ENCODE results near the gene CMTM2.
A peak's percentile ranks its signal among the peaks of the same experiment; 100 is the strongest.

The CMTM2 gene

GRCh38 chr16:66537236-66537635, 42.0 kb upstream of the CMTM2 start:
- Histone ChIP-seq H3K4me2 (ENCODE audit: low read length, poor library complexity, severe bottlenecking) (no peak overlapping the region), H3K79me1 (replicated peaks; ENCODE audit: low read length, poor library complexity, severe bottlenecking) (peaks cover 16% of the 10 kb centered on the region), H3K14ac (ENCODE audit: low read length in 2 of 2) (no peak overlapping the region), H2BK15ac (ENCODE audit: low read depth, poor library complexity, severe bottlenecking) (no peak overlapping the region), H3K27me3 (ENCODE audit: control insufficient read depth in 1 of 2, insufficient read depth in 1 of 2, low read length in 2 of 2) (no peaks in the 10 kb centered on the region), H4K91ac (ENCODE audit: low read length) (no peak overlapping the region), H3K4me3 (ENCODE audit: insufficient read depth in 1 of 2, low read depth in 1 of 2, low read length in 2 of 2) (no peak overlapping the region), H3K9me3 (ENCODE audit: control insufficient read depth, low read length) (no peaks in the 10 kb centered on the region), H3K23ac (ENCODE audit: low read length in 2 of 2) (no peak overlapping the region), H3K27ac (ENCODE audit: low read length, poor library complexity, severe bottlenecking) (no peak overlapping the region), H2BK12ac (ENCODE audit: low read length in 2 of 2) (no peak overlapping the region), H2AK5ac (ENCODE audit: low read length, severe bottlenecking) (peak overlapping the region; percentile 28), H3K9ac (ENCODE audit: low read length) (no peak overlapping the region), H2BK120ac (ENCODE audit: low read depth, low read length) (no peak overlapping the region), H2BK5ac (ENCODE audit: low read depth, low read length, poor library complexity, severe bottlenecking) (no peak overlapping the region), H3K4ac (ENCODE audit: low read depth in 1 of 2, low read length in 2 of 2) (no peak overlapping the region), H2AFZ (ENCODE audit: low read depth, low read length) (no peak overlapping the region), H3K4me1 (ENCODE audit: control insufficient read depth, insufficient read depth, low read depth, low read length) (peaks cover 8% of the 10 kb centered on the region), H4K8ac (ENCODE audit: low read length) (no peak overlapping the region), H3K36me3 (ENCODE audit: control insufficient read depth in 1 of 2, insufficient read depth in 2 of 2, low read depth in 1 of 2, low read length in 2 of 2) (peaks cover 33 to 71% of the 10 kb centered on the region in 2 experiments), H3K18ac (ENCODE audit: low read depth in 1 of 2, low read length in 2 of 2) (no peak overlapping the region)
- DNase-seq: no peak
- WGBS: 97% methylated on average over 2 of the region's 2 CpGs

GRCh38 chr16:66538910-66539309, 40.4 kb upstream of the CMTM2 start:
- Histone ChIP-seq H3K4me3 (ENCODE audit: insufficient read depth in 1 of 2, low read depth in 1 of 2, low read length in 2 of 2) (no peak overlapping the region), H2BK12ac (ENCODE audit: low read length in 2 of 2) (no peak overlapping the region), H3K79me1 (replicated peaks; ENCODE audit: low read length, poor library complexity, severe bottlenecking) (peaks cover 20% of the 10 kb centered on the region), H2BK5ac (ENCODE audit: low read depth, low read length, poor library complexity, severe bottlenecking) (peak overlapping the region; percentile 26), H3K4me1 (ENCODE audit: control insufficient read depth, insufficient read depth, low read depth, low read length) (peaks cover 8% of the 10 kb centered on the region), H3K18ac (ENCODE audit: low read depth in 1 of 2, low read length in 2 of 2) (no peak overlapping the region), H3K4ac (ENCODE audit: low read depth in 1 of 2, low read length in 2 of 2) (no peak overlapping the region), H3K14ac (ENCODE audit: low read length in 2 of 2) (no peak overlapping the region), H3K27me3 (ENCODE audit: control insufficient read depth in 1 of 2, insufficient read depth in 1 of 2, low read length in 2 of 2) (no peaks in the 10 kb centered on the region), H2BK15ac (ENCODE audit: low read depth, poor library complexity, severe bottlenecking) (no peak overlapping the region), H3K9ac (ENCODE audit: low read length) (no peak overlapping the region), H2AFZ (ENCODE audit: low read depth, low read length) (no peak overlapping the region), H3K9me3 (ENCODE audit: control insufficient read depth, low read length) (no peaks in the 10 kb centered on the region), H3K4me2 (ENCODE audit: low read length, poor library complexity, severe bottlenecking) (no peak overlapping the region), H4K8ac (ENCODE audit: low read length) (no peak overlapping the region), H3K23ac (ENCODE audit: low read length in 2 of 2) (no peak overlapping the region), H3K36me3 (ENCODE audit: control insufficient read depth in 1 of 2, insufficient read depth in 2 of 2, low read depth in 1 of 2, low read length in 2 of 2) (peaks cover 40 to 80% of the 10 kb centered on the region in 2 experiments), H4K91ac (ENCODE audit: low read length) (no peak overlapping the region), H2AK5ac (ENCODE audit: low read length, severe bottlenecking) (peak overlapping the region; percentile 92), H3K27ac (ENCODE audit: low read length, poor library complexity, severe bottlenecking) (peak overlapping the region; percentile 82), H2BK120ac (ENCODE audit: low read depth, low read length) (no peak overlapping the region)
- WGBS: 88% methylated on average over 3 of the region's 5 CpGs
- no peak for DNase-seq

GRCh38 chr16:66539623-66540469, 39.4 kb upstream of the CMTM2 start:
- H3K27me3 ChIP-seq (ENCODE audit: control insufficient read depth in 1 of 2, insufficient read depth in 1 of 2, low read length in 2 of 2): no peaks in the 10 kb centered on the region
- H3K4me3 ChIP-seq (ENCODE audit: insufficient read depth in 1 of 2, low read depth in 1 of 2, low read length in 2 of 2): no peak overlapping the region
- H3K36me3 ChIP-seq (ENCODE audit: control insufficient read depth in 1 of 2, insufficient read depth in 2 of 2, low read depth in 1 of 2, low read length in 2 of 2): peaks cover 41 to 81% of the 10 kb centered on the region in 2 experiments
- no peak overlapping the region for H4K8ac ChIP-seq (ENCODE audit: low read length)
- H2AFZ ChIP-seq (ENCODE audit: low read depth, low read length): no peak overlapping the region
- peak overlapping the region; percentile 44 for H3K4me2 ChIP-seq (ENCODE audit: low read length, poor library complexity, severe bottlenecking)
- 92% methylated on average over 3 of the region's 3 CpGs for WGBS
- no peaks in the 10 kb centered on the region for H3K9me3 ChIP-seq (ENCODE audit: control insufficient read depth, low read length)
- H2BK12ac ChIP-seq (ENCODE audit: low read length in 2 of 2): no peak overlapping the region
- no peak overlapping the region for H3K23ac ChIP-seq (ENCODE audit: low read length in 2 of 2)
- H2BK120ac ChIP-seq (ENCODE audit: low read depth, low read length): no peak overlapping the region
- H3K27ac ChIP-seq (ENCODE audit: low read length, poor library complexity, severe bottlenecking): peak overlapping the region; percentile 96
- H3K4me1 ChIP-seq (ENCODE audit: control insufficient read depth, insufficient read depth, low read depth, low read length): peaks cover 10% of the 10 kb centered on the region
- H2AK5ac ChIP-seq (ENCODE audit: low read length, severe bottlenecking): peak overlapping the region; percentile 91
- peaks cover 19% of the 10 kb centered on the region for H3K79me1 ChIP-seq (replicated peaks; ENCODE audit: low read length, poor library complexity, severe bottlenecking)
- no peak overlapping the region for H3K9ac ChIP-seq (ENCODE audit: low read length)
- H2BK5ac ChIP-seq (ENCODE audit: low read depth, low read length, poor library complexity, severe bottlenecking): peak overlapping the region; percentile 83
- H2BK15ac ChIP-seq (ENCODE audit: low read depth, poor library complexity, severe bottlenecking): no peak overlapping the region
- H3K4ac ChIP-seq (ENCODE audit: low read depth in 1 of 2, low read length in 2 of 2): no peak overlapping the region
- no peak for DNase-seq
- no peak overlapping the region for H4K91ac ChIP-seq (ENCODE audit: low read length)
- no peak overlapping the region for H3K18ac ChIP-seq (ENCODE audit: low read depth in 1 of 2, low read length in 2 of 2)
- H3K14ac ChIP-seq (ENCODE audit: low read length in 2 of 2): no peak overlapping the region

- H3K4ac ChIP-seq (ENCODE audit: low read depth in 1 of 2, low read length in 2 of 2): no peak overlapping the region
- peaks cover 34 to 72% of the 10 kb centered on the region in 2 experiments for H3K36me3 ChIP-seq (ENCODE audit: control insufficient read depth in 1 of 2, insufficient read depth in 2 of 2, low read depth in 1 of 2, low read length in 2 of 2)
- no peak overlapping the region for H3K4me2 ChIP-seq (ENCODE audit: low read length, poor library complexity, severe bottlenecking)
- no peak overlapping the region for H4K91ac ChIP-seq (ENCODE audit: low read length)
- H3K4me1 ChIP-seq (ENCODE audit: control insufficient read depth, insufficient read depth, low read depth, low read length): peaks cover 11% of the 10 kb centered on the region
- no peak overlapping the region for H2BK120ac ChIP-seq (ENCODE audit: low read depth, low read length)
- peak overlapping the region; percentile 91 for H2AK5ac ChIP-seq (ENCODE audit: low read length, severe bottlenecking)
- DNase-seq: no peak
- no peak overlapping the region for H3K27ac ChIP-seq (ENCODE audit: low read length, poor library complexity, severe bottlenecking)
- no peak overlapping the region for H3K4me3 ChIP-seq (ENCODE audit: insufficient read depth in 1 of 2, low read depth in 1 of 2, low read length in 2 of 2)
- no peaks in the 10 kb centered on the region for H3K27me3 ChIP-seq (ENCODE audit: control insufficient read depth in 1 of 2, insufficient read depth in 1 of 2, low read length in 2 of 2)
- H3K14ac ChIP-seq (ENCODE audit: low read length in 2 of 2): no peak overlapping the region
- H3K9ac ChIP-seq (ENCODE audit: low read length): no peak overlapping the region
- no peak overlapping the region for H2BK15ac ChIP-seq (ENCODE audit: low read depth, poor library complexity, severe bottlenecking)
- no peak overlapping the region for H4K8ac ChIP-seq (ENCODE audit: low read length)
- no peak overlapping the region for H3K23ac ChIP-seq (ENCODE audit: low read length in 2 of 2)
- no peak overlapping the region for H3K18ac ChIP-seq (ENCODE audit: low read depth in 1 of 2, low read length in 2 of 2)
- H3K9me3 ChIP-seq (ENCODE audit: control insufficient read depth, low read length): no peaks in the 10 kb centered on the region
- no peak overlapping the region for H2BK5ac ChIP-seq (ENCODE audit: low read depth, low read length, poor library complexity, severe bottlenecking)
- H2AFZ ChIP-seq (ENCODE audit: low read depth, low read length): no peak overlapping the region
- H3K79me1 ChIP-seq (replicated peaks; ENCODE audit: low read length, poor library complexity, severe bottlenecking): peaks cover 21% of the 10 kb centered on the region
- 85% methylated on average over 15 of the region's 18 CpGs for WGBS
- no peak overlapping the region for H2BK12ac ChIP-seq (ENCODE audit: low read length in 2 of 2)
Observed at GRCh38 chr16:66541388-66542355, 37.6 kb upstream of the CMTM2 start.

All from mesenchymal stem cell (in vitro differentiated cells and primary cell).